Endothelial cell of umbilical vein (primary cell): Measurements from ENCODE around the gene FBXO21.

Experiments
- CTCF ChIP-seq, 2 donors: IDR thresholded peaks; 1 replicate in 1 of 2; 2 replicates in 1 of 2; pipeline ENCODE4 v1.5.1; 2011; ENCODE audit warnings: low read length in 2 of 2, mild to moderate bottlenecking in 2 of 2, moderate library complexity in 2 of 2, control low read depth in 1 of 2, inconsistent platforms in 1 of 2, low read depth in 1 of 2; ENCODE audit not compliant: insufficient read depth in 1 of 2; ENCODE audit errors: extremely low read depth in 1 of 2
- MYC ChIP-seq: IDR thresholded peaks from one replicate; pipeline ENCODE4 v1.6.1; 2011; ENCODE audit warnings: mild to moderate bottlenecking, low read depth, low read length
- POLR2A ChIP-seq: IDR thresholded peaks from 2 replicates; pipeline ENCODE4 v1.6.1; 2012; ENCODE audit warnings: low read depth, mild to moderate bottlenecking, control low read depth, low read length

GRCh38 chr12:117141097-117141898, 49.0 kb downstream of the FBXO21 start:
- no peak for TF ChIP-seq CTCF (IDR thresholded peaks at IDR 0.05; ENCODE audit: extremely low read depth in 1 of 2, insufficient read depth in 1 of 2, low read depth in 1 of 2, low read length in 2 of 2)
- no peak for TF ChIP-seq MYC
- TF ChIP-seq POLR2A: no peak
